Body of pancreas (tissue), 4 donors: Measurements from ENCODE around the gene BTG4. TPM values are rescaled to one million over a fixed set of nuclear protein-coding genes. Genes with fewer than 3 reads are reported as not detected.

ENCODE experiments used
- ATAC-seq: fragments of 150-250 bp; one replicate; pipeline ENCODE4 v1.9.1; 2016
- DNase-seq, 4 donors: peaks; one replicate each; pipeline ENCODE4 v3.0.0-alpha.2; 2019
- H3K27ac ChIP-seq, 4 donors: fragments of 200-600 bp; sonication (generic); 1 replicate in 3 of 4; 2 replicates in 1 of 4; pipeline versions ENCODE4 v1.5.1 to v1.6.1; 2016 to 2019; ENCODE audit warnings: mild to moderate bottlenecking in 1 of 4, mixed read lengths in 1 of 4, moderate library complexity in 1 of 4
- H3K27me3 ChIP-seq, 2 donors: fragments of 200-600 bp; sonication (generic); one replicate each; pipeline ENCODE4 v1.6.0; 2016; ENCODE audit warnings: mild to moderate bottlenecking in 1 of 2
- H3K36me3 ChIP-seq, 2 donors: fragments of 200-600 bp; sonication (generic); replicated peaks in 1 of 2; 2 replicates each; pipeline ENCODE4 v1.5.1; 2016; ENCODE audit warnings: low read depth in 2 of 2; ENCODE audit not compliant: insufficient read depth in 1 of 2
- H3K4me1 ChIP-seq: fragments of 200-600 bp; sonication (generic); one replicate; pipeline ENCODE4 v1.6.0; 2016
- H3K4me3 ChIP-seq, 2 donors: fragments of 200-600 bp; sonication (generic); 1 replicate in 1 of 2; 2 replicates in 1 of 2; pipeline ENCODE4 v1.5.1; 2016 to 2019
- H3K9me3 ChIP-seq, 3 donors: fragments of 200-600 bp; sonication (generic); 1 replicate in 2 of 3; 2 replicates in 1 of 3; pipeline ENCODE4 v1.5.1; 2016
- CTCF ChIP-seq, 7 experiments: fragments of 450-650 bp in 4 of 7; fragments of 200-600 bp in 3 of 7; sonication (generic) in 3 of 7; IDR thresholded peaks; one replicate each; pipeline ENCODE4 v1.5.1; 2016 to 2019; ENCODE audit warnings: antibody characterized with exemption in 7 of 7
- POLR2A ChIP-seq, 3 donors: fragments of 450-650 bp; IDR thresholded peaks; one replicate each; pipeline ENCODE4 v1.6.1; 2016; ENCODE audit warnings: antibody characterized with exemption in 3 of 3, mild to moderate bottlenecking in 2 of 3
- WGBS, 2 donors: methylation state at CpG; one replicate each; pipeline ENCODE4 v1.1.5; 2017; 5-methylcytosine and 5-hydroxymethylcytosine counted together
- intact Hi-C: fragments of 100-400 bp; cut with DNase I; formaldehyde crosslinking; loops from one replicate; pipeline ENCODE4 v1.15.1; 2023
- total RNA-seq, 2 donors: library from RNA; depleted of rRNA; stranded (reverse); fragments of >200 nt; gene quantifications; one replicate each; pipeline ENCODE4 v1.1.0, GENCODE V29; 2016

BTG4 gene
- total RNA-seq, 2 donors from 2014 or later, result not detected

DNA sequence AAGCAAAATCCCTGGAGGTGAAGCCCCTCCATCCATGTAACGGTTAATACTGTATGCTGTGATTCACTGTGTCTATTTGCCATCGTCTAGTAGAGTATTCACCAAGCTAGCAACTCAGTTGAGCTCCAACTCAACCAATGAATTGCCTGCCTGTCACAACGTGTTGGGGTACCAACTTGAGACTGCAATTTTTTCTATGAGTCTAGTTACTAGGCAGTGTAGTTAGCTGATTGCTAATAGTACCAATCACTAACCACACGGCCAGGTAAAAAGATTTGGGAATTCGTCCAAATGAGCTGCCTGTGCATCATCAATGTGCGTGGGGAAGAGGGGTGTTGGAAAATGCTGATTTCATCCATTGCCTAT lies 1.0 kb upstream of the BTG4 start:
- Histone ChIP-seq H3K27ac (no peak overlapping the region), H3K4me1 (peaks cover 7% of the 10 kb centered on the region), H3K36me3 (no peaks in the 10 kb centered on the region), H3K9me3 (no peaks in the 10 kb centered on the region), H3K4me3 (no peak overlapping the region), H3K27me3 (peaks cover 0 to 6% of the 10 kb centered on the region in 2 donors)
- DNase-seq (no peak), ATAC-seq (no peak)
- intact Hi-C loops, result no loop called here
- TF ChIP-seq POLR2A (IDR thresholded peaks at IDR 0.05), result no peak
- TF ChIP-seq CTCF (IDR thresholded peaks at IDR 0.05), result no peak
- 24% methylated on average over 6 of the region's 6 CpGs for WGBS, 2 donors

DNA sequence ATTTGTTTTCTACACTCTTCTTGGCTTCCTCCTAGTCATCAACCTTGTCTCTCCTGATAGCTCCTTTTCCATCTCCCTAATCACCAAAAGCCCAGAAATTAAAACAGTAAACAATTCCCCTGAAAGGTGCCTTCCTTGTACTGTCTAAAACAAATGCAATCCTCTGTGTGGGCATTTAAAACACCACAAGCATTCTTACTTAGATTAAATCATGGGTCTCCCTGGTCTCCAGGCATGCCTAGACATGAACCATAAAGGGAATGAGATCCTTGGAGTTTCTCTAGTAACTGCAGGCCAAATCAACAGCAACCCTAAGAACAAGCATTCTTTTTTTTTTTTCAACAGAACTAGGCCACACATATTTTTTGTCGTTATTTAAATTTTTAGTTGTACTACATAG lies 1.9 kb downstream of the BTG4 start:
- no peaks in the 10 kb centered on the region for H3K36me3 ChIP-seq
- intact Hi-C loops, result no loop called here
- no peak overlapping the region for H3K4me3 ChIP-seq
- DNase-seq, result no peak
- no peak overlapping the region for H3K27ac ChIP-seq
- no peak for ATAC-seq
- WGBS, 2 donors, result 80 to 93% methylated on average over 1 of the region's 1 CpG
- TF ChIP-seq CTCF (IDR thresholded peaks at IDR 0.05) (no peak), POLR2A (IDR thresholded peaks at IDR 0.05) (no peak)
- peaks cover 7% of the 10 kb centered on the region for H3K4me1 ChIP-seq
- peaks cover 0 to 6% of the 10 kb centered on the region in 2 donors for H3K27me3 ChIP-seq
- H3K9me3 ChIP-seq, result no peaks in the 10 kb centered on the region

GRCh38 chr11:111502611-111503010 lies 9.6 kb downstream of the BTG4 start:
- no peak for ATAC-seq
- intact Hi-C loops, result no loop called here
- H3K4me1 ChIP-seq, result no peaks in the 10 kb centered on the region
- 81 to 91% methylated on average over 1 of the region's 1 CpG for WGBS, 2 donors
- no peak overlapping the region for H3K4me3 ChIP-seq
- no peaks in the 10 kb centered on the region for H3K9me3 ChIP-seq
- no peaks in the 10 kb centered on the region for H3K36me3 ChIP-seq
- H3K27ac ChIP-seq, result no peak overlapping the region
- no peaks in the 10 kb centered on the region for H3K27me3 ChIP-seq
- no peak for DNase-seq
- TF ChIP-seq CTCF (IDR thresholded peaks at IDR 0.05) (no peak), POLR2A (IDR thresholded peaks at IDR 0.05) (no peak)

DNA sequence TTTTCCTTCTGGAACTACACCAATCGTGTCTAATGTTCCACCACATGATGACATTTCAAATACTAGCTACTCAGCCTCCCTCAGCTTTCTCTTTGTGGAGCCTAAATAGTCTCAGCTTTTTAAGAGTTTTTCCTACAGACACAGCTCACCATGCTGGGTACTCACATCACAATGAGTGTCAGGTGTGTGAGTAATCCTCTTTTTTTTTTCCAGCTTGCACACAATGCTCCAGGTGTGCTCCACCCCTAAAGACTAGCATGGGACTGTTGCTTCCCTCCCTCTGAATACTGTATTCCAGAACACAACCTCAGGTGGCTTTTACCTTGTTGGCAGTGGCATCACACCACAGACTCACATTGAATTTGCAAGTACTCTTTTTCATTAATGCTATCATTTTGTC lies 11.7 kb downstream of the BTG4 start:
- no peak for ATAC-seq
- no peak for TF ChIP-seq POLR2A (IDR thresholded peaks at IDR 0.05)
- TF ChIP-seq CTCF (IDR thresholded peaks at IDR 0.05), result no peak
- DNase-seq, result no peak
- H3K4me1 ChIP-seq, result no peaks in the 10 kb centered on the region
- intact Hi-C loops, result no loop called here
- no peak overlapping the region for H3K4me3 ChIP-seq
- no peak overlapping the region for H3K27ac ChIP-seq
- H3K9me3 ChIP-seq, result no peaks in the 10 kb centered on the region
- no peaks in the 10 kb centered on the region for H3K27me3 ChIP-seq
- H3K36me3 ChIP-seq, result no peaks in the 10 kb centered on the region
- WGBS, 2 donors, result 55 to 56% methylated on average over 1 of the region's 1 CpG

- intact Hi-C loops, result no loop called here
- Histone ChIP-seq H3K27me3 (no peaks in the 10 kb centered on the region), H3K4me1 (no peaks in the 10 kb centered on the region), H3K4me3 (no peak overlapping the region), H3K36me3 (no peaks in the 10 kb centered on the region), H3K9me3 (no peaks in the 10 kb centered on the region), H3K27ac (no peak overlapping the region)
- no peak for TF ChIP-seq POLR2A (IDR thresholded peaks at IDR 0.05)
- TF ChIP-seq CTCF (IDR thresholded peaks at IDR 0.05), result no peak
- ATAC-seq (no peak), DNase-seq (no peak)
- WGBS, 2 donors, result 85 to 86% methylated on average over 5 of the region's 5 CpGs
These were observed 12.7 kb downstream of the BTG4 start for GRCh38 chr11:111499483-111499882.
